Measurements from ENCODE around the gene STK32B.

DNA sequence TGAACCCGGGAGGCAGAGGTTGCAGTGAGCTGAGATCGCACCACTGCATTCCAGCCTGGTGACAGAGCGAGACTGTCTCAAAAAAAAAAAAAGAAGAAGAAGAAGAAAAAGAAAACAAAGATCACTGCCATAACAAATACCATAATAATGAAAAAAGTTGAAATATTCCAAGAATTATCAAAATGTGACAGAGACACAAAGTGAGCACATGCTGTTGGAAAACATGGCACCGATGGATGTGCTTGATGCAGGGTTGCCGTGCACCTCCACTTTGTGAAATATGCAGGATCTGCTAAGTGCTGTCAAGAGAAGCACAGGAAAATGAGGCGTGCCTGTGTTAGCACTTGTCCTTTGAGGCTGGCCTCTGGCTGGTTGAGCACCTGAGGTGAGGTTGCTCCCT, 133.3 kb downstream of the STK32B start:
- TF ChIP-seq POLR2AphosphoS5 (IDR thresholded peaks at IDR 0.05) (no peak), POLR2A (IDR thresholded peaks at IDR 0.05) (no peak)
- TF ChIP-seq, protein P1, sequence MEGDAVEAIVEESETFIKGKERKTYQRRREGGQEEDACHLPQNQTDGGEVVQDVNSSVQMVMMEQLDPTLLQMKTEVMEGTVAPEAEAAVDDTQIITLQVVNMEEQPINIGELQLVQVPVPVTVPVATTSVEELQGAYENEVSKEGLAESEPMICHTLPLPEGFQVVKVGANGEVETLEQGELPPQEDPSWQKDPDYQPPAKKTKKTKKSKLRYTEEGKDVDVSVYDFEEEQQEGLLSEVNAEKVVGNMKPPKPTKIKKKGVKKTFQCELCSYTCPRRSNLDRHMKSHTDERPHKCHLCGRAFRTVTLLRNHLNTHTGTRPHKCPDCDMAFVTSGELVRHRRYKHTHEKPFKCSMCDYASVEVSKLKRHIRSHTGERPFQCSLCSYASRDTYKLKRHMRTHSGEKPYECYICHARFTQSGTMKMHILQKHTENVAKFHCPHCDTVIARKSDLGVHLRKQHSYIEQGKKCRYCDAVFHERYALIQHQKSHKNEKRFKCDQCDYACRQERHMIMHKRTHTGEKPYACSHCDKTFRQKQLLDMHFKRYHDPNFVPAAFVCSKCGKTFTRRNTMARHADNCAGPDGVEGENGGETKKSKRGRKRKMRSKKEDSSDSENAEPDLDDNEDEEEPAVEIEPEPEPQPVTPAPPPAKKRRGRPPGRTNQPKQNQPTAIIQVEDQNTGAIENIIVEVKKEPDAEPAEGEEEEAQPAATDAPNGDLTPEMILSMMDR (IDR thresholded peaks at IDR 0.05 in 8 of 11, conservative IDR thresholded peaks at IDR 0.05 in 3 of 11): no peak

Data from spleen (tissue), 7 donors.